GM21367 (cell line): Measurements from ENCODE around the gene TLR9.

Experiments used
- ATAC-seq: cut with Tn5 transposase; IDR thresholded peaks from one replicate; pipeline ENCODE4 v1.9.1; 2021; ENCODE audit not compliant: unreplicated experiment

The TLR9 gene

GRCh38 chr3:52233108-52233591 lies 7.7 kb upstream of the TLR9 start:
- no peak for ATAC-seq

DNA sequence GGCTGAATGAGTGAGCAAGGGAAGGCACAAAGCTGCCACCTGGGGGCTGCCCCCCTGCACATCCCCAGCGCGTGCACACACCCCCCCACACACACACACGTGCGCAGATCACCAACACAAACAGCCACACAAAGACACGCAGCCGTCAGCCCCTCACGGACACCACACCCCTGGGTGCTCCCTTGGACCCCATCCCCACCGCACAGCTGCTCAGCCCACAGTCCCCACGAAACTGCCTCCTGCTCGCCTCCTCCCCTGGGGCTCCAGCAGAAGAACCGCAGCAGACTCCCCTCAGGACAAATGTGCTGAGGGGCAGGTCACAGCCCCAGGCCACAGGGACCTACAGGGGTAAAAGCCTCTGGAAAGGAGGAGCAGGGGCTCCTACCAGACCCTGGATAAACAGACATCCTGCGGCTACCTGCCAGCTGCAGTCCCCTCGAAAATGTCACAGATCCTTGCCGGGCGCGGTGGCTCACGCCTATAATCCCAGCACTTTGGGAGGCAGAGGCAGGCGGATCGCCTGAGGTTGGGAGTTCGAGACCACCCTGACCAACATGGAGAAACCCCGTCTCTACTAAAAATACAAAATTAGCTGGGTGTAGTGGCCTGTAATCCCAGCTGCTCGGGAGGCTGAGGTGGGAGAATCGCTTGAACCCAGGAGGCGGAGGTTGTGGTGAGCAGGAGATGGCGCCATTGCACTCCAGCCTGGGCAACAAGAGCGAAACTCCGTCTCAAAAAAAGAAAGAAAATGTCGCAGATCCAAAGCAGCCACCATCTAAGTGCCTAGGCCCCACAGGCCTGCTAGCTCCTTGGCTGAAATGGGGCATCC lies 7.0 kb upstream of the TLR9 start:
- no peak for ATAC-seq

DNA sequence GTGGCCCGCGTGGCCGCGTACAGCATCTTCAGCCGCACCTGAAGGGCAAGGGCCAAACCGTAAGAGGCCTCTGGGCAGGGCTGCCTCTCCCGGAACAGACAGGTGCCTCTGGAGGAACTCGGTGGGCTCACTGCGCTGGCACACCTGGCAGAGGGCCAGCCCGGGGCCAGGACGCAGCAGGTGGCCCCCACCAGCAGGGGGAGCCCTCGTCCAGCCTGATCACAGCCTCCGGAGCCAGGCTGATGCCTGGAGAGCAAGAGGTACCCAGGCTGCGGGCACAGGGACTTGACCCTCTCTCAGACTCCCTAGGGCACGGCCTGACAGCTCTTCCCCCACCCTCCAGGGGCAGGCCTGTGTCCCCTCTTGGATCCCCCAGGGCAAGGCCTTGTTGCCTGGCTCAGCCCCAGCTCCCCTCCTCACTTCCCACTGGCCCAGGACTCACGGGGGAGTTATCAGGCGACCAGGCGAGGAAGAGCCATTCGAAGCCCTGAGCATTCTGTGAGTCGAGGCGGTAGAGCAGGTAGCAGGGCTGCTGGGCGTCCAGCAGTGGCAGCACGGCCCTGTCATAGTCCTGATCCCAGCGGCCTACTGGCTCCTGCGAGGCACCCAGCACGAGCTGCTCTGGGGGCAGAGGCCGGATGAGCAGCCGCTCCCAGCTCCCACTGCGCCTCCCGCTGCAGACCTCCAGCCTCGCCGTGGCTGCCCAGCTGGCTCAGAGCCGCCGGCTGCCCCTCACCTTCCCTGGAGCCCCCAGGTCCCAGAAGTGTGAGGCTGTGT lies 6.2 kb upstream of the TLR9 start:
- no peak for ATAC-seq

DNA sequence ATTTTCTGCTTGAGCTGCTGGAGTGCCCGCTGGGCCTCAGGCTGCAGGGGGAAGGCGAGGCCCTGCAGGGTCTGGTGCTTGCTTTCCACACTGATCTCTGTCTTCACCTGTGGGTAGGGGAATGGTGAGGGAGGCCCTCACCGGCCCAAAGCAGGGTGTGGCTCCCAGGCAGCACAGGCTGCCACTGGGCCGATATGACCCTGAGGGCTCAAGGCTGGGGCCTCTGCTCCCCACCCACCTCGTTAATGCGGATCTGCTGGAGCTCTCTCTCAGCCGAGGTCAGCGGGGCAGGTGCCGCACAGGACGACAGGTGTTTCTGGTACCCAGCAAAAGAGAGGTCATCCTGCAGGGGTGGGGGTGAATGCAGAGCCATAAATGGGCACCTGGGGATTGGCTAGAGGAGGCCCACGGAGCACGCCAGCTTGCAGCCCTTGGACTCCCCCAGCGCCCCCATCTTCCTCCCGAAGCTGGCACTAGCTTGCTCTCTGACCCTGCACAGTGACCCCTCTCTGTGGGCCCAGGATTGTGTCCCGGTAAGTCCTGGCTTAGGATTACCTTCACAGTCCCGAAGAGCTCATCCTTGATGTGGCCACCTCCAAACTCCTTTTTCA lies 5.5 kb upstream of the TLR9 start:
- ATAC-seq: no peak

DNA sequence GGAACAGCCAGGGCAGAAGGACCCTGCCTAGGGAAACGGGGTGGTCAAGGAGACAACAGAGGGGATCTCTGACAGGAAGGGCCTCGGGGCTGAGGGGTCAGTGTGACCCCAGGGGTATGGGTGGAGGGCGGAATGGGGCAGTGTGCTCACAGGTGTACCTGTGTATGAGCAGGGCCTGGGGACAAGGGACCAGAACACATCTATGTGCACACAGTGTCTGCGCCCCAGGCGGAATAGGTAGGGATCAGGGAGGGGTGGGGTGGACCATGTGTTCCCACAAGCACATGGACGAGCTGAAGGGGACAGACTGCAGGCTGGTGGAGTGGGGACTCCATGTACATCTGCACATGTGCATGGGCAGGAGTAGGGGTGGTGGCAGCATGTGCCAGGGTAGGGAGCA lies 5.0 kb upstream of the TLR9 start:
- no peak for ATAC-seq

GRCh38 chr3:52229656-52230055 lies 4.2 kb upstream of the TLR9 start:
- ATAC-seq: no peak

GRCh38 chr3:52228751-52229291 lies 3.4 kb upstream of the TLR9 start:
- no peak for ATAC-seq

DNA sequence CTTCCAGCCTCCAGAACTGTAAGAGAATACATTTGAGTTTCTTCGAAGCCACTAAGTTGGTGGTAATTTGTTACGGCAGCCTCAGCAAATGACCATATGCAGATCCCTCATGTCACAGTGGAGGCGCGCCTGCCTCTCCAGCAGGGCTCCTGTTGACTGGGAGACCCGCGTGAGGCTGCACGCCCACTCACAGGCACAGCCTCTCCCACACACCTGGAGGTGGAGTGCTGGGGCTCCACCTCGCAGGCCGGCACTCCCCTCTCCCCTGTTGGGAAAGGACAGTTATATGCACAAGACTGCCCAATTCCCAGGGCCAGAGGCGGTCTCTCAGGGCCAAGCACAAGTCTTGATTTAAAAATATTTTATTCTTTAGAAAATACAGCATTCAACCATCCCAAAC lies 2.8 kb upstream of the TLR9 start:
- no peak for ATAC-seq

DNA sequence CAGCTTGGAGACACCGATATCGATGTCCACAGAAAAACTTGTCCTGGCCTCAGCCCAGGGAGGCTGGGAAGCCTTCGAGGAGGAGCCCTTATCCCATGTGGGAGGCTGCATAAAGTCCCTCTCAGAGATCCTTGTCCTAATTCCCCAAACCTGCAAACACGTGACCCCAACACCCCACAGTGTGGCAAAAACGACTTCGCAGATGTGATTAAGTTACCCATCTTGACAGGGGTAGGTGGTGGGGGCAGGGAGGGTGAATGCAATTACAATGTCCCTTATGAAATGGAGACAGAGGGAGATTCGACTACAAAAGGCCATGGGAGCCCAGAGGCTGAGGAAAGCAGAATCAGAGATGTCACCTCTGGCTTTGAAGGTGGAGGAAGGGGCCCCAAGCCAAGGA lies 2.3 kb upstream of the TLR9 start:
- no peak for ATAC-seq

DNA sequence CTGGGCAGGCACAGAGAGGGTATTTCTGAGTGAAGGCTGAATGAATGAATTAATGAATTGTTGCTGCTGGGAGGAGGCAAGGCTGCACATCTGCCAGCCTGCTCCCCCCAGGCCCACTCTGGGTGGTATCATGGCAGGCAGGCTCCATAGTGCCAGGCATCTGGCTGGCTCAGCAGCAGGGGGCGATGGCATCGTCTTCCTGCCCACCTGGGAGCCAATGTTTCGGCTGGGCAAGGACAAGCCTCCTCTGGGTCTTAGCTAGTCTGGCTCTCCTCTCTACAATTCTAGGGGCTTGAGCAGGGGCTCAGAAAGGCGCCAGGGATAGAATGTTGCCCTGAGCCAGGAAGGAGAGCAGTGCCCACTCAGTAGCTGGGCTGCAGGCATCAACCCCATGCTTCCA lies 1.7 kb upstream of the TLR9 start:
- ATAC-seq: no peak

DNA sequence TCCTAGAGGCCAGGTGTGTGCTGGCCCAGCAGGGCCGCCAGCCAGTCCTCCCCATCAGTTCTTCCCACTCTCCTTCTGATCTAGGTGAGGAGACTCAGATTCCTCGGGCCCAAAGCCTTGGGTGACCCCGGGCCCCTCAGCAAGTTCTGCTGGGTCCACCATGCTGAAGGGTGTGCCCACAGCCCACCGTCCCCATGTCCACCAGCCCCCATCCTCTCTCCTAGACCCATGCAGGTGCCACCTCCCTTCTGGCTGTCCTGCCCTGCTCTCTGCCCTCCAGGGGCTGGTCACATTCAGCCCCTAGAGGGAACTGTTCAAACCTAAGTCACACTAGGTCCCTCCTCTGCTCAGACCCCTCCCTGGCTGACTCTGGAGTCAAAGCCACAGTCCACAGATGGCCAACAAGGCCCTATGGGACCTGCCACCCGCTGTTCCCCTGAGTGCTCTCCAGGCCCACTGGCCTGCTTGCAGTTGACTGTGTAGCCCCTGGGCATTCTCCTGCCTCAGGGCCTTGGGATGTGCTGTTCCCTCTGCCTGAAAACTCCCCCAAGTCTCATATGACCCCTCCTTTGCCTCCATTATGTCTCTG lies 878 bp upstream of the TLR9 start:
- peak; percentile 2 for ATAC-seq

- no peak for ATAC-seq
Measured at GRCh38 chr3:52223449-52224408, 1.7 kb downstream of the TLR9 start.

DNA sequence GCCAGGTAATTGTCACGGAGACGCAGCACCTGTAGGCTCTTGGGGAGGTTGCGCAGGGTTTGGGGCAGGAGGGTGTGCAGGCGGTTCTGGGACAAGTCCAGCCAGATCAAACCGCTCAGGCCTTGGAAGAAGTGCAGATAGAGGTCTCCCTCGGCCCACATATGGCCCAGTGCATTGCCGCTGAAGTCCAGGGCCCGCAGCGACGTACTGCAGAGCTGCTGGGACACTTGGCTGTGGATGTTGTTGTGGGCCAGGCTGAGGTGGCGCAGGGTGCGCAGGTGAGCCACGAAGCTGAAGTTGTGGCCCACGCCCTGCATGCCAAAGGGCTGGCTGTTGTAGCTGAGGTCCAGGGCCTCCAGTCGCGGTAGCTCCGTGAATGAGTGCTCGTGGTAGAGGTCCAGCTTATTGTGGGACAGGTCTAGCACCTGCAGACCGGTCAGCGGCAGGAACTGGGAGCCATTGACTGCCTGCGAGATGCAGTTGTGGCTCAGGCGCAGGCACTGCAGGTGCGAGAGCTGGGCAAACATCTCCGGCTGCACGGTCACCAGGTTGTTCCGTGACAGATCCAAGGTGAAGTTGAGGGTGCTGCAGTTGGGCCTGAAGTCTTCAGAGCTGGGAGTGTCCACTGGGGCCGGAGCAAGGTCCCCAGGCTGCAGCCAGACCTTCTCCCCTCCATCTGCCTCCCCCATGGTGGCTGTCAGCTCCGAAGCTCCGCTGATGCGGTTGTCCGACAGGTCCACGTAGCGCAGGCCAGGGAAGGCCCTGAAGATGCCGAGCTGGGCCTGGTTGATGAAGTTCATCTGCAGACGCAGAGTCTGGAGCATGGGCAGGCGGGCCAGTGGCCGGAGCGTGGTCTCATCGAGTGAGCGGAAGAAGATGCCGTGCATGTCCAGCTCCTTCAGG lies 2.9 kb downstream of the TLR9 start:
- no peak for ATAC-seq

DNA sequence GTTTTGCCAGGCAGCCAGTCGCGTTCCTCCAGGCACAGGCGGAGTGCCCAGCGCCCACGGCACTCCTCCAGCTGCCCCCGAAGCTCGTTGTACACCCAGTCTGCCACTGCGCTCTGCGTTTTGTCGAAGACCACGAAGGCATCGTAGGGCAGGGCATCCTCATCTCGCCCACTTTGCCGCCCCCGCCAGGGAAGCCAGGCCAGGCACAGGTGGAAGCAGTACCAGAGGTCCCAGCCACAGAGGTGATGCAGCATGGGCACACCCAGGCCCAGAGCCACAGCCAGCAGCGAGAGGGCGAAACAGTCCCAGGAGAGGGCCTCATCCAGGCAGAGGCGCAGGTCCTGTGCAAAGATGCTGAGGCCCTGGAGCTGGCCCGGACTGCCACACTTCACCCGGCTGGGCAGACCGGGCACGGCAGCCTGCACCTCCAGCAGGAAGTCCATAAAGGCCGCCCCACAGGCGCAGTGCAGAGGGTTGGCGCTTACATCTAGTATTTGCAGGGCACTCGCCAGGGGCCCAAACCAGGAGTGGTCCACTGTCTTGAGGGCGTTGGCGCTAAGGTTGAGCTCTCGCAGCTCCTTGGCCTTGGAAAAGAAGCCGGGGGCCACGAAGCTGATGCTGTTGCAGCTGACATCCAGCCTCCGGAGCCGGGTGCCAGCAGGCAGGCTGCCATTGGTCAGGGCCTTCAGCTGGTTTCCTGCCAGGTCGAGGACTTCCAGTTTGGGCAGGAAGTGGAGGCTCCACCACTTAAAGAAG lies 3.7 kb downstream of the TLR9 start:
- ATAC-seq: no peak

DNA sequence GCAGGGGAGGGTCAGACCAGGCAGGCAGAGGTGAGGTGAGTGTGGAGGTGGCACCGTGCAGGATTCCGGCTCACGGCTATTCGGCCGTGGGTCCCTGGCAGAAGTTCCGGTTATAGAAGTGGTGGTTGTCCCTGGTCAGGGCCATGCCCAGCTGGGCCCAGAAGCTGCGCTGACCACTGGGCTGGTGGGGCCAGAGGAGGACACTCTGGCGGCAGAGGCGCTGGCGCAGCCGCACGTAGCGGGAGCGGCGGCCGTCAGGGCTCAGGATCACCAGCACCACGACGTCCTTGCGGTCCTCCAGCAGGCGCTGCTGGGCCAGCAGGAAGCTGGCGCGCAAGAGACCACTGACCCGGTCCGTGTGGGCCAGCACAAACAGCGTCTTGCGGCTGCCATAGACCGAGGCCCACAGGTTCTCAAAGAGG lies 4.3 kb downstream of the TLR9 start:
- no peak for ATAC-seq

DNA sequence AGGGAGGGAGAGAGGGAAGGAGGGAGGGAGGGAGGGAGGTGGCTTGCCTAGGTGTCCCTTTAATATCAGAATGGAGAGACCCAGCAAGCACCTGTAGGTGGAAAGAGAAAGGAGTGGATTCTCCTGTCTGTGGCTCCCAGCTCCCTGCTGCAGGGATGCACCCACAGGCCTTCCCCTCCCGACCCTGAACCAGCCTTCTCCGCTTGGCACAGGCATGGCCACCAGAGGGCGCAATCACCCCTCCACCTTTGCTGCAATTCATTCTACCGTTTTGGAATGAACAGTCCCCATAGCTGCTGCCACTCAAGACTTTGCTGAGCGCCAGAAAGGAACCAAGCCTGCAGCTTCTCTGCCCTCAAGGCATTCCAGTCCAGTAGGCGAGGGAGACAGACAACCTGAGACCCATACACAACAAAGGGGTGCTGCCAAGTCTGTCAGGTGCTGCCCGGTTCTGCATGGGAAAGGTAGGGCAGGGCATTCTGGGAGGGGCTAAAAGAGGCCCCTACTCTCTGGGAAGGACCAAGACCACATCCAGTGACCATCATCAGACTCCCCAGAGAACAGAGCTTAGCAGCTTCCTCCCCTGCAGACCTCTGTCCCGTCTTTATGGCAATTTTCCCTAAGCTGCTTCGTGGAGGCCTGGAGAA lies 4.9 kb downstream of the TLR9 start:
- ATAC-seq: no peak

GRCh38 chr3:52218937-52219650 lies 6.4 kb downstream of the TLR9 start:
- no peak for ATAC-seq
